RCC 7860 (cell line): ENCODE data around the gene ACSL6.
A peak's percentile ranks its signal among the peaks of the same experiment; 100 is the strongest.

Source experiments
- DNase-seq: peaks from one replicate; pipeline ENCODE4 v3.0.0-alpha.2; 2015; ENCODE audit warnings: low spot score
- FAIRE-seq: peaks from 2 replicates; lab custom pipeline; 2012; peaks lifted over from hg19 to GRCh38; lab: Jason Lieb, UNC

Gene ACSL6

DNA sequence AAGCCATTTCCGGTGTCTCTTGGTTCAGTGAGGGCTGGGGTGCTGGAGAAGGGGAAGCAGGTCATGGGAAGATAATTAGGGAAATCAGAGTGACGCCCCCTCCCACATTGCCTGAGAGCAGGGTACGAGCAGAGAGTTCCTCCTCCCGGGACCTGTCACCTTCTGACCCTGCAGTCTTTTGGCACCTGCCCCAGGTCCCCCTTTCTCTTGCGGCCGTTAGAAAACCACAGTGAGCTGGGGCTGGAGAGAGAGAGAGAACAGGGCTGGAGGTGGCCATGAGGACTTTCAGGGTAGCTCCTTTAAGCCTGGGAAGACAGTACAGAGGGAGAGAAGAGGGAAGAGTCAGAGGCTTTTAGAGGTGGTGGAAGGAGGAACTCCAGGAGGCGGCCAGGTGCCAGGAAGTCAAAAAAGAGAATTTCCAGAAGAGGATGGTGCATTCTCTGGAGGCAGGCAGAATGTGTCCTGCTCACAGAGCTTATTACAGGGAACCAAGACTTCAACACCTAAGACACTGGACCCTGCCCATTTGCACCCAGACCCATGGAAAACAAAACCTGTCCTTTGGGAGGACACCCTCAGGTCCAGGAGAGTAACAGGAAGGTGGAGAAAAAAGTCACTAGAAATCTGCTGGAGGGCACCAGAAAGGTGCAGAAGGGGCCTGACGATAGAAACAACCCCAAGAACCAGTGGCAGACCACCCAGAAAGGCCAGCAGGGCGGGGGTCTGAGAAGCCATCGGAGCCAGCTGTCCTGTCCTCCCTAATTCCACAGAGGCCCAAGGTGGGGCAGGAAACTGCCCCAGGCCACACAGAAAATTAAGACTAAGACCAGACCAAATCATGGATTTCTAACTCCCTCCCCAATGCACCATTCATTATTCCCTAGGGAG, 6.5 kb upstream of the ACSL6 start:
- DNase-seq, result no peak
- FAIRE-seq, result no peak

DNA sequence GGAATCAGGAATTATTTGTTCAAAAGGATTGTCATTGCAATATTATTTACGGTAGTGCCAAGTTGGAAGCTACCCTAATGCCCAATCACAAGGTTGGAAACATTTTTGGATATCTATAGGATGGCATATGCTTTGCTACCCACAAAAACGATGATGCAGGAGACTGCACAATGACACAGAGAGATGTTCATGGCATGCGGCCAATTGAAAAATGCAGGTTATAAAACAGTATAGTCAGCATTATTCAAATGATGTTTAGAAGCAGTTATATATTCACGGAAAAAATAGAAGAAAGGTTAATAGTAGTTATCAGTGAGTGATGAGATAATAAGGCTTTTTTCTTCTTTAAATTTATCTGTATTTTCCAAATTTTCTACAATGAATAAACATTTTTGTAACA, 5.9 kb upstream of the ACSL6 start:
- DNase-seq, result no peak
- FAIRE-seq, result no peak

- DNase-seq (no peak), FAIRE-seq (no peak)
Measured at GRCh38 chr5:132016721-132017250, 5.3 kb upstream of the ACSL6 start.

DNA sequence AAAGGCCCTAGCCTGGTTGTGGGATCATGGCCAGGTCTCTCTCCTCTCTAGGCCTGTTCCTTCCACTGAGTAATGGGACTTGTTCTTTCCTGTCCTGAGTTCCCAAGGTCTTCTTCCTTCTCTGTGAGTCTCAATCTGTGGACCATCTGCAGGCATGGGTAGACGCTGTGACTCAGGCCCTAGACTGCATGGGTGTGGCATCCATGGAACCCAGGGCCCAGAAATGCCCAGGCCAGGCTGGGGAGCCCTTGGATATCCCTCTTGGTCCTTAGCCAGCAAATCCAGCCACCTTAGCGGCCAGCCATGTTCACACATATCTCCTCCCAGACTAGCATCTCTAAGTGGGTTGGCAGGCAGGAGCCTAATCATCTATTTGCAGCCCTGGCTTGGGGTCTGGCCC, 2.3 kb upstream of the ACSL6 start:
- DNase-seq, result no peak
- FAIRE-seq, result no peak

DNA sequence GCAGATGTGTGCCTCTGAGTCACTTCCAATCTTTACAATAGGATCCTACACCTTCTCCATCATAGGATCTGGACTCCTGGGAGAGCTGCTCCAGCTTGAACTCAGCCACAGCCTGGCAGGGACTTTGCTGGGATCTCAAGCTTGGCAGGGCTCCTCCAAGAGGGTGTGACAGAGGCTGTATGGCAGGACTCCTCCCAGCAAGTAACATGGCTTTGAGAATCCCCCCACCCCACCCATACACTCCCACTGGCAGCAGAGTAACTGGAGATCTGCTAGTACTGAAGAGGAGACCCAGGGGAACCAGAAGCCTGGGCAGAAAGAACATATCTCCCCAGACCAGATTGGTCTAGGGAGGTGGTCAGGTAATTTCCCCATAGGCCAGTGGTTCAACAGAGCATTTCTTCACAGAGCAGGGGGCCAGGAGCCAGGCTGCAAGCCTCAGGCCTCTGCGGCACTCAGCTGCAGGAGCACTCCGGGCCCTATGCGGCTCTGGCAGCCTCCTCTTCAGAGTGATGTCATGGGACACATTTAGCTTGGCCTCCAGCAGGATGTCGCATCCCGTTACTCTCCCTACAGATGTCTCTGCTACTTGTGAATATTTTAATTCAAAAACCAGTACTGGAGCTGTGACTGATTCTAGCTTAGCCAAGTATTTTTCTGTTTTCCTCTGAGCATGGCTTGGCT, 1.7 kb upstream of the ACSL6 start:
- FAIRE-seq, result no peak

GRCh38 chr5:132012371-132013005, 1.0 kb upstream of the ACSL6 start:
- DNase-seq (no peak), FAIRE-seq (no peak)

More for the DNA sequence above, 1.7 kb upstream of the ACSL6 start:
- no peak for DNase-seq

DNA sequence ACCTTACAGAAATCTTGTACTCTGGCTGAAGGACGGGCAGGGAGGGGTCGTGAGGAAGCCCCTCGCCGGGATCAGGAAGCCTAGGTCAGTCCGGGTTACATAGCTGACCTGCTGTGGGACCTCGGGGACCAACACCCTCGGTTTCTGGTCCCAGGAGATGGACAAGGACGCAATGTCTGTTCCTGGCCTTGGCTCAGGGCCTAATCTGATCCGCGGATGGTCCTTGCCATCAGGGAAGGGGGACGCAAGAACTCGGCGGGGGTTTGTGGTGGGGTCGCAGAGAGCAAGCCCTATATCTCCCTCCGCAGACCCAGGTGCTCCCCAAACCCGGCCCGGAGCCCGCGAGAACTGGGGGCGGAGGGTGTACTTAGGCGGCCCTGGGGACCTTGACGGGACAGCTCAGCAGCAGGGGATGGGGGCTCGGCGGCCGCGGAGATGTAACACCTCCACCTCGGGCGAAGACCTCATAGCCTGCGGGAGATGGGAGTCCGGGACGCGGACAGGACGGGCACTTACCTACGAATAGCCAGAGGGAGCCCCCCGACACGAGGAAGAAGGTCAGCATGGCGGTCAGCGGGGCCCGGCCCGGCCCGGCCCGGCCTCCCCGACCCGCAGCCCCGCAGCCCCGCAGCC, 353 bp downstream of the ACSL6 start:
- no peak for DNase-seq
- no peak for FAIRE-seq

- no peak for DNase-seq
- FAIRE-seq, result no peak
Measured at GRCh38 chr5:132010645-132010988, 841 bp downstream of the ACSL6 start.

- no peak for FAIRE-seq
- DNase-seq, result no peak
Measured at GRCh38 chr5:132009706-132010405, 1.6 kb downstream of the ACSL6 start.

DNA sequence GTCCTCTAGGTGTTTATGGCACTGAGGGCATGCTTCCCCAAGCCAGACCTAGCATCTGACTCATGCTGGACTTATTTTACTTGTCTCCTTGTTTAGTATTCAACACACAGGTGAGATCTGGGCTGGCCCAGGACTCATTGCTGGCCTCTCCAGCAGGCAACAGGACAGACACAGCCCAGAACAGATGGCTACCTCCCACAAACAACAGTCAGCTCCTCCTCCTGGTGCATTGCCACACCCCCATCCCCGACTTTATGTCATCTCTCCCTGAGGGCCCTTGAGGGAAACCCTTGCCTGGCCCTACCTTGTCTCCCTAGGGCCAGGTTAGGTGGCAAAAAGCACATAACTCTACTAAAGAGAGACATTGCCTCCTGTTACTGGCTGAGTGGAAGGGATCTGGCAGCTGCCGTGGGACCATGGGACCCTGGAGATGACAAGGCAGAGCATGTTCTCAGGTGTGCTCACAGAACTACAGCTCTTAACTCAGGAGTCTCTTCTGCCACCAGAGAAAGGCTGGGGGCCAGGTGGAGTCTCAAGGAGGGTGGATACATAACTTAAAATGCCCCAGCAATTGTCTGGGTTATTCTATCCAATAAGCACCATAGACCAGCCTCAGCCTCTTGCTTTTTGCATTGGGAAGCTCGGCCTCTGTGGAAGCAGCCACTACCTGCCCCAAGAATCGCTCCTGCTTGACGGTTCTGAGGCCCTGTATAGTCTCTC, 2.3 kb downstream of the ACSL6 start:
- FAIRE-seq (no peak), DNase-seq (no peak)

DNA sequence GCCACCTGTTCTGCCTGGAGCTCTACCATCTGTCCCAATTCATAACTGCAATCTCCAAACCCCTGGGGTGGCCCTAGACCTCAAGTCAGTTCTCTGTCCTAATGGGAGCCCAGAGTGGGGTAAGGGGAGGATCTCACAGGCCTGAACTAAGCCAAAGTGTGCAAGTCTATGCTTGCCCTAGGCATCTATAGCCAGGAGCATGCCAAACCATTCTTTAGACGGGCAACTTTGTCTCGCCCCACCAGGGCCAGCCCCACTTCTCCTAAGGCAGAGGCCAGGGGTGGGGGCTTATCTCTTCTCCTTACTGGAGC, 3.3 kb downstream of the ACSL6 start:
- no peak for FAIRE-seq
- no peak for DNase-seq

DNA sequence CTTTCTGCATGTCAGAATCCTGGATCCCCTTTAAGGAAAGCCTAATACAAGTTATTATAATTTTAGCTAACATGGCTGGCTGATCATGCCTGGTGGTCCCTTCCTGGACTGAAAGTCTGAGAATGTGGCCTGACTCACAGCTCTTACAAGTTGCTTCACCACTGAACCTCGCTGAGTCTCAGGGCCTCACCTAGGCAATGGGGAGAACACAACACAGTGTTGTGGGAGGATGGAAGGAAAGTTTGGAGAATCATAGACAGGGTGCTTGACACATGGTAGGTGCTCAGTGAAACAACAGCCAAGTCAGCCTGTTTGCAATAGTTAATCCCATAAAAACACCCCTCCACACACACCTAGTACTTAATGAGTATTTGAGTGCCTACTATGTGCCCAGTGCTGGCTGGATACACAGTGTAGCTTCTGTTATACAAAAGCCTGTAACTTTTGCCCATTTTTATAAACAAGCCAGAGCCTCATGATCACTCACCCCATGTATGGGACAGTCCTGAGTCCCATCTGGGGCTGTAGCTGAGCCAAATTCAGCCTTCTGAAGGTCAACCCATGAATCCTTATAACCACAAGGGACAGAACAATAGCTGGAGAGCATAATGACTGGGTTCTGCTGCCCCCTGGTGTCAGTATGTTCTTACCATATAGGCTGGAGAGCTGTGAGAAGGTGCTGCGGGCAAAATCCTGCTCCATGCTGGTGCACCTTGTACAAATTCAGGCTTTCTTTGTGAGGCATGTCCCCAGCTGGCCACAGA, 3.9 kb downstream of the ACSL6 start:
- FAIRE-seq, result no peak

DNA sequence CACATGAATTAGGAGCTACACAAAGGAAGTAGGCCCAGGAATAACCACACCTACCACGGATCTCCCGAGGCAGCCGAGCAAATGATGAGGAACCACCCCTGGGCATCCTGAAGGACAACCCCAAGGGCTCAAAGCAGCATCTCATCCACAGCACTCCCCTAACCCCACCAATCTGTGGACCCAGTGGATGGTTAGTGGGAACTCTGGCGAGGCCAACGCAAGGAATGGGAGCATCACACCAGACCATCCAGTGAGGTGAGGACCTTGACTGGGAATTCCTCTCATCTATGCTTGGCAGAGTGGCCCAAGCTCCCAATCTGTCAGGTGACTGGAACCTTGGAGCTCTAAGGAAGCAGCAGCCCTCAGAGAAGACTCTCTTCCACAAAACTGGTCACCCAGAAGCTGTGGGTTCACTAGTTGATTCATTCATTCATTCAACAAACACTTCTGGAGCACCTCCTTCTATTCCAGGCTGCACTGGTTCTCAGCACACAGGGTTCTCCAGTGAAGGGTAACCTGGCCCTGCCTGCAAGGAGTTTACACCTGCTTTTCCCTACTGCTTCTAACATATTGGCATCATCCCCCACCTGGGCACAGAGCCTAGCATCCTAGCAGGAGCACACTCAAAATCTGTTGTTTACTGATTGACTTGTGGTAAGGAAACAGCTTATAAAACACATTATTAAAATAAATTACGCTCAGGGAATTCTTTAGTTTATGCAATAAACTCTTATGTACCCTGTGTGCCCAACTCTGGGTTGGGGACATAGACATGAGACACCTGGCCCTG, 4.9 kb downstream of the ACSL6 start:
- DNase-seq (no peak), FAIRE-seq (no peak)

More for the DNA sequence above, 3.9 kb downstream of the ACSL6 start:
- DNase-seq, result peak; percentile 53

- DNase-seq, result no peak
- no peak for FAIRE-seq
Measured at GRCh38 chr5:132005591-132005990, 5.9 kb downstream of the ACSL6 start.

DNA sequence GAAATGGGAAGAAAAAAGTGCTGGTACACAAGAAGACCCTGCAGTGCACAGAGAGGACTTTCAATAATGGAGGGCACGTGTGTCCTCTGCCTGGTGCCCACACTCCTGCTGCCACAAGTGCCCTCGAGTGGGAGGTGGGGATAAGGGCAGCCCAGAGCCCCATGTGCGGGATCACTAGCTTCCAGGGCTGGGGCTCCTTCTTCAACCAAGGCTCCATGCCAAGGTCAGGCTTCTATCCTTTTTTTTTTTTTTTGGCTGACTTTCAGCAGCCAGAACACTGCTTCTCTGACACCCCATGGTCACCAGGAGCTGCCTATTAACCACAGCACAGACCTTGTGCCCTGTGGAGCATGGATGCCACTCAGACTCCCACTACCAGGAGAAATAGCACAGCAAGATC, 7.5 kb downstream of the ACSL6 start:
- no peak for FAIRE-seq
- no peak for DNase-seq

DNA sequence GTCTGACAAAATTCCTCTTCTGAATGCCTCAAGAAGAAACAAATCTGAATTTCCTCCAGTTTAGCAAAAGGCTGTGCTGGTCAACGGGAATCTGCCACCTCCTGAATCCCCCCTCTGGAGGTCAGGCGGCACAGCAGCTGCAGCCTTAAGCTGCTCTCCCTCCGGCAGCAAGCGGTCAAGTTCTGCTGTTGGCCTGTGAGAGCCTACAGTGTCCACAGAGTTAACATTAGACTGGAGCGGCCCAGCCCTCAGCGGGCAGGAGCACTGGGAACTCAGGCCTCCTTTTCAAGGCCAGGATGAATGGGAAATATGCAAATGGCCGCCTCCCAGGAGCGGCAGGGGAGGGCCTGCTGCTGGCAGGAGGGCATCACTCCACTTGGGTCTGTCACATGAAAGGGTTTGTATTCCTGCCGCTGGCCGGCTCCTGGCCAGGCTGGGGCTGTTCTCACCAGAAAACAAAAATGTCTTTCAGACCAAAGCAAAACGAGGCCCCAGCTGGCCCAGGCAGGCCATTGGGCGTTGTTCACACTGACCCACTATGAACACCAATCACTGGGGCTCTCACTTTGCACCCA, 8.2 kb downstream of the ACSL6 start:
- FAIRE-seq, result no peak
- DNase-seq, result no peak

- DNase-seq (no peak), FAIRE-seq (no peak)
Measured at GRCh38 chr5:132002757-132003156, 8.7 kb downstream of the ACSL6 start.
